ENCODE measurements around the gene DLEC1.

GRCh38 chr3:38101811-38102443 is 62.9 kb downstream of the DLEC1 start:
- TF ChIP-seq CTCF (IDR thresholded peaks at IDR 0.05) (no peak), ZNF121 (CRISPR knock-in tag; IDR thresholded peaks at IDR 0.05) (no peak), STAT6 (CRISPR knock-in tag; conservative IDR thresholded peaks at IDR 0.05; ENCODE audit: low read depth) (no peak)

Measured in WTC11 (cell line).